Measurements from ENCODE around the gene ELK4. TPM values are rescaled to one million over a fixed set of nuclear protein-coding genes. Genes with fewer than 3 reads are reported as not detected.

Gene ELK4
- total and polyA plus RNA-seq, 8 donors, result 3.5 to 38.7 (median 11.7) TPM

GRCh38 chr1:205620269-205620668 lies 11.5 kb downstream of the ELK4 start:
- Histone ChIP-seq H3K4me3 (no peak overlapping the region), H3K9me3 (no peaks in the 10 kb centered on the region), H3K4me1 (peaks cover 0 to 26% (median 14%) of the 10 kb centered on the region in 4 donors), H3K36me3 (peaks cover 35 to 88% (median 84%) of the 10 kb centered on the region in 4 donors), H3K27me3 (no peaks in the 10 kb centered on the region), H3K27ac (peak overlapping the region in 1 of 5 donors; percentile 35)
- intact Hi-C loops (cut with DNase I; ENCODE audit: low total_unique reads), result no loop called here
- 83 to 93% (median 91%) methylated on average over 6 of the region's 6 CpGs for WGBS, 5 donors
- DNase-seq, result no peak
- TF ChIP-seq POLR2A (IDR thresholded peaks at IDR 0.05) (no peak), EP300 (IDR thresholded peaks at IDR 0.05) (no peak), POLR2AphosphoS5 (IDR thresholded peaks at IDR 0.05) (no peak)
- TF ChIP-seq, protein P1, sequence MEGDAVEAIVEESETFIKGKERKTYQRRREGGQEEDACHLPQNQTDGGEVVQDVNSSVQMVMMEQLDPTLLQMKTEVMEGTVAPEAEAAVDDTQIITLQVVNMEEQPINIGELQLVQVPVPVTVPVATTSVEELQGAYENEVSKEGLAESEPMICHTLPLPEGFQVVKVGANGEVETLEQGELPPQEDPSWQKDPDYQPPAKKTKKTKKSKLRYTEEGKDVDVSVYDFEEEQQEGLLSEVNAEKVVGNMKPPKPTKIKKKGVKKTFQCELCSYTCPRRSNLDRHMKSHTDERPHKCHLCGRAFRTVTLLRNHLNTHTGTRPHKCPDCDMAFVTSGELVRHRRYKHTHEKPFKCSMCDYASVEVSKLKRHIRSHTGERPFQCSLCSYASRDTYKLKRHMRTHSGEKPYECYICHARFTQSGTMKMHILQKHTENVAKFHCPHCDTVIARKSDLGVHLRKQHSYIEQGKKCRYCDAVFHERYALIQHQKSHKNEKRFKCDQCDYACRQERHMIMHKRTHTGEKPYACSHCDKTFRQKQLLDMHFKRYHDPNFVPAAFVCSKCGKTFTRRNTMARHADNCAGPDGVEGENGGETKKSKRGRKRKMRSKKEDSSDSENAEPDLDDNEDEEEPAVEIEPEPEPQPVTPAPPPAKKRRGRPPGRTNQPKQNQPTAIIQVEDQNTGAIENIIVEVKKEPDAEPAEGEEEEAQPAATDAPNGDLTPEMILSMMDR (IDR thresholded peaks at IDR 0.05), result no peak

GRCh38 chr1:205619376-205619775 lies 12.4 kb downstream of the ELK4 start:
- no peak for DNase-seq
- TF ChIP-seq EP300 (IDR thresholded peaks at IDR 0.05) (no peak), POLR2A (IDR thresholded peaks at IDR 0.05) (no peak), POLR2AphosphoS5 (IDR thresholded peaks at IDR 0.05) (no peak)
- TF ChIP-seq, protein P1 (IDR thresholded peaks at IDR 0.05), result no peak
- Histone ChIP-seq H3K9me3 (no peaks in the 10 kb centered on the region), H3K4me3 (no peak overlapping the region), H3K4me1 (peaks cover 0 to 25% (median 14%) of the 10 kb centered on the region in 4 donors), H3K27me3 (no peaks in the 10 kb centered on the region), H3K27ac (peak overlapping the region in 1 of 5 donors; percentile 35), H3K36me3 (peaks cover 40 to 97% (median 93%) of the 10 kb centered on the region in 4 donors)
- 35 to 63% (median 41%) methylated on average over 3 of the region's 3 CpGs for WGBS, 5 donors
- intact Hi-C loops (cut with DNase I; ENCODE audit: low total_unique reads), result no loop called here

GRCh38 chr1:205616563-205617293 lies 15.1 kb downstream of the ELK4 start:
- intact Hi-C loops (cut with DNase I; ENCODE audit: low total_unique reads), result no loop called here
- Histone ChIP-seq H3K4me3 (no peak overlapping the region), H3K36me3 (peaks cover 36 to 98% (median 95%) of the 10 kb centered on the region in 4 donors), H3K27me3 (no peaks in the 10 kb centered on the region), H3K4me1 (peaks cover 0 to 19% (median 12%) of the 10 kb centered on the region in 4 donors), H3K27ac (peak overlapping the region in 2 of 5 donors; percentile 11 to 51), H3K9me3 (no peaks in the 10 kb centered on the region)
- no peak for TF ChIP-seq EP300 (IDR thresholded peaks at IDR 0.05)
- TF ChIP-seq POLR2AphosphoS5 (IDR thresholded peaks at IDR 0.05), result no peak
- TF ChIP-seq, protein P1 (IDR thresholded peaks at IDR 0.05), result no peak
- TF ChIP-seq POLR2A (IDR thresholded peaks at IDR 0.05), result no peak
- 74 to 86% (median 78%) methylated on average over 1 of the region's 1 CpG for WGBS, 5 donors
- DNase-seq, result peak in 1 of 2 donors; percentile 19

DNA sequence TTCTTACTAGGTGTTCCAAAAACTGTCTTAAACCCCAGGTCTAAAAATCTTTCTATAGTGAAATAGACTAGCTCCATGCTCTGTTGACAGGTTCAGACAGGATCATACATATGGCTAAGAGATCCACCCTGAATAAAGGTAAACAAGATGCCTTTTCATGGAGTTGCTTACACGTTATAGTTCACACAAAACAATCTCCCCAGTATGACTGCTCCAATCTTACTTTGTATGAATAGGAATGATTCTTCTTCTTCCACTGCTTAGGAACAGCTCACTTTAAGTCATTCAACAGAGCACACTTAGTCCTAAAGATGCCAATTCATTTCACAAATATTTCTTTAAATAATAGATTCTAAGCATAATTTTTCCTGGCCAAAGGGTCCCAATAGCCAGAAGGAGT lies 16.0 kb downstream of the ELK4 start:
- peak overlapping the region in 1 of 5 donors; percentile 51 for H3K27ac ChIP-seq
- TF ChIP-seq, protein P1 (IDR thresholded peaks at IDR 0.05), result no peak
- TF ChIP-seq POLR2AphosphoS5 (IDR thresholded peaks at IDR 0.05), result no peak
- TF ChIP-seq EP300 (IDR thresholded peaks at IDR 0.05), result no peak
- no peak for TF ChIP-seq POLR2A (IDR thresholded peaks at IDR 0.05)

More for the DNA sequence above, 16.0 kb downstream of the ELK4 start:
- Histone ChIP-seq H3K36me3 (peaks cover 32 to 92% (median 86%) of the 10 kb centered on the region in 4 donors), H3K4me3 (no peak overlapping the region), H3K4me1 (peaks cover 0 to 29% (median 17%) of the 10 kb centered on the region in 4 donors), H3K27me3 (no peaks in the 10 kb centered on the region), H3K9me3 (no peaks in the 10 kb centered on the region)
- DNase-seq, result no peak
- intact Hi-C loops (cut with DNase I; ENCODE audit: low total_unique reads), result no loop called here
- 39 to 65% (median 53%) methylated on average over 1 of the region's 1 CpG for WGBS, 5 donors
